A673 (cell line): ENCODE data around the gene SBK2. TPM values are rescaled to one million over a fixed set of nuclear protein-coding genes. Genes with fewer than 3 reads are reported as not detected.

Experiments used
- BruUV-seq: library from RNA; stranded (reverse); fragments of 400-500 nt; replicated peaks from 2 replicates; lab custom pipeline; 2021; lab: Mats Ljungman, UMichigan
- CTCF ChIA-PET: fragments of 300-600 bp; sonication (Branson Sonifier 250); formaldehyde crosslinking; loops from one replicate; lab custom pipeline; 2022; ENCODE audit warnings: antibody characterized with exemption; lab: Charles Lee
- POLR2A ChIA-PET: fragments of 300-600 bp; sonication (Branson Sonifier 250); formaldehyde crosslinking; loops from one replicate; lab custom pipeline; 2022; ENCODE audit warnings: antibody characterized with exemption; ENCODE audit not compliant: low non-redundant PET; lab: Charles Lee
- DNase-seq: peaks from one replicate; pipeline ENCODE4 v3.0.0-alpha.2; 2015; ENCODE audit warnings: low spot score
- H3K27ac ChIP-seq: fragments of 200-600 bp; sonication (generic); 2 replicates; pipeline ENCODE4 v1.5.1; 2016; ENCODE audit warnings: mixed run types, low read depth, mild to moderate bottlenecking, mixed read lengths, antibody characterized with exemption, low read length; ENCODE audit not compliant: poor library complexity, severe bottlenecking
- H3K27me3 ChIP-seq: fragments of 200-600 bp; sonication (generic); replicated peaks from 2 replicates; pipeline ENCODE4 v1.6.1; 2017; ENCODE audit warnings: mixed run types, low read depth, mild to moderate bottlenecking, mixed read lengths, antibody characterized with exemption, low read length; ENCODE audit not compliant: insufficient read depth, poor library complexity
- H3K36me3 ChIP-seq: fragments of 200-600 bp; sonication (generic); 2 replicates; pipeline ENCODE4 v1.6.1; 2016; ENCODE audit warnings: mixed run types, mild to moderate bottlenecking, mixed read lengths, antibody characterized with exemption, low read length; ENCODE audit not compliant: insufficient read depth, poor library complexity, severe bottlenecking
- H3K4me1 ChIP-seq: fragments of 200-600 bp; sonication (generic); 2 replicates; pipeline ENCODE4 v1.6.1; 2017; ENCODE audit warnings: mixed run types, mild to moderate bottlenecking, mixed read lengths, antibody characterized with exemption, low read length; ENCODE audit not compliant: insufficient read depth, poor library complexity, severe bottlenecking
- H3K4me3 ChIP-seq: fragments of 200-600 bp; sonication (generic); 2 replicates; pipeline ENCODE4 v1.5.1; 2016; ENCODE audit warnings: low read depth, mixed run types, mild to moderate bottlenecking, mixed read lengths, low read length; ENCODE audit not compliant: poor library complexity, severe bottlenecking
- H3K9me3 ChIP-seq: fragments of 200-600 bp; sonication (generic); 2 replicates; pipeline ENCODE4 v1.6.1; 2016; ENCODE audit warnings: mixed run types, low read depth, mild to moderate bottlenecking, mixed read lengths, antibody characterized with exemption, low read length; ENCODE audit not compliant: poor library complexity, severe bottlenecking
- CTCF ChIP-seq: fragments of 300-800, 200-600 bp; sonication (generic); conservative IDR thresholded peaks from 2 replicates; pipeline ENCODE4 v1.5.1; 2017; ENCODE audit warnings: low read depth, mild to moderate bottlenecking, antibody characterized with exemption, low read length, moderate library complexity, mixed read lengths
- EZH2 ChIP-seq: fragments of 200-600 bp; sonication (generic); IDR thresholded peaks from 2 replicates; pipeline ENCODE4 v1.6.1; 2017; ENCODE audit warnings: borderline replicate concordance, low read depth, mild to moderate bottlenecking, mixed read lengths, antibody characterized with exemption, low read length; ENCODE audit not compliant: poor library complexity, severe bottlenecking
- intact Hi-C: fragments of 100-400 bp; cut with micrococcal nuclease; formaldehyde crosslinking; loops from one replicate; pipeline ENCODE4 v1.10.0; 2022; ENCODE audit not compliant: unreplicated experiment
- total RNA-seq: library from RNA; stranded (reverse); gene quantifications from 2 replicates; pipeline ENCODE4 v1.2.3, GENCODE V29; 2021

Gene SBK2
- total RNA-seq, 1 experiment from 2014 or later: not detected

GRCh38 chr19:55486971-55487923 is 49.7 kb downstream of the SBK2 start:
- H3K36me3 ChIP-seq: no peaks in the 10 kb centered on the region
- intact Hi-C loops: no loop called here
- peak overlapping the region; percentile 62 for H3K27ac ChIP-seq
- H3K4me3 ChIP-seq: no peak overlapping the region
- H3K27me3 ChIP-seq: no peaks in the 10 kb centered on the region
- BruUV-seq: TSS peak; percentile 62
- POLR2A ChIA-PET: no interaction called here
- CTCF ChIA-PET: interaction anchor here (0.5 to 1.1 kb wide), 3 partner anchors 10 to 814 kb away, joined by 3 to 7 read pairs (median 4); no protein-coding TSS in a partner anchor
- DNase-seq: peak; percentile 81
- H3K9me3 ChIP-seq: no peaks in the 10 kb centered on the region
- H3K4me1 ChIP-seq: peaks cover 32% of the 10 kb centered on the region
- TF ChIP-seq EZH2 (no peak), CTCF (no peak)

GRCh38 chr19:55486043-55486970 is 50.6 kb downstream of the SBK2 start:
- DNase-seq: no peak
- H3K4me3 ChIP-seq: peak overlapping the region; percentile 90
- ChIA-PET CTCF (interaction anchor here (1.1 to 1.5 kb wide), 2 partner anchors 17 to 18 kb away, joined by 4 to 6 read pairs; no protein-coding TSS in a partner anchor), POLR2A (no interaction called here)
- intact Hi-C loops: no loop called here
- no TSS peak for BruUV-seq
- H3K36me3 ChIP-seq: no peaks in the 10 kb centered on the region
- H3K27ac ChIP-seq: peak overlapping the region; percentile 62
- H3K9me3 ChIP-seq: no peaks in the 10 kb centered on the region
- H3K4me1 ChIP-seq: peaks cover 32% of the 10 kb centered on the region
- H3K27me3 ChIP-seq: no peaks in the 10 kb centered on the region
- TF ChIP-seq EZH2 (no peak), CTCF (no peak)

GRCh38 chr19:55485439-55486011 is 51.4 kb downstream of the SBK2 start:
- intact Hi-C loops: no loop called here
- Histone ChIP-seq H3K4me1 (peaks cover 32% of the 10 kb centered on the region), H3K4me3 (peak overlapping the region; percentile 90), H3K27ac (peak overlapping the region; percentile 92), H3K27me3 (no peaks in the 10 kb centered on the region), H3K9me3 (no peaks in the 10 kb centered on the region), H3K36me3 (no peaks in the 10 kb centered on the region)
- ChIA-PET CTCF (interaction anchor here (1.5 kb wide), 1 partner anchor 18 kb away, joined by 6 read pairs; no protein-coding TSS in a partner anchor), POLR2A (no interaction called here)
- TSS peak; percentile 72 for BruUV-seq
- no peak for DNase-seq
- TF ChIP-seq CTCF (no peak), EZH2 (no peak)
